HepG2 (cell line): Measurements from ENCODE around the gene CACNA1F. TPM values are rescaled to one million over a fixed set of nuclear protein-coding genes. Genes with fewer than 3 reads are reported as not detected.

Experiments
- ATAC-seq: fragments of 200-7000 bp; cut with Tn5 transposase; 3 replicates; pipeline ENCODE4 v1.9.1; 2020; ENCODE audit warnings: mild to moderate bottlenecking, moderate library complexity
- BruUV-seq: library from RNA; stranded (reverse); fragments of 400-500 nt; replicated peaks from 2 replicates; lab custom pipeline; 2021; lab: Mats Ljungman, UMichigan
- CTCF ChIA-PET: fragments of 300-600 bp; formaldehyde crosslinking; extraction: SDS; loops from one replicate; lab custom pipeline; 2021; ENCODE audit warnings: low total read pairs, inconsistent platforms, low intra/inter-chr PET ratio; lab: Yijun Ruan, JAX
- POLR2A ChIA-PET: fragments of 350-600 bp; sonication (Branson Sonifier 250); formaldehyde crosslinking; loops from one replicate; lab custom pipeline; 2020; ENCODE audit warnings: antibody characterized with exemption, inconsistent platforms; lab: Yijun Ruan, JAX
- DNase-seq: peaks from one replicate; pipeline ENCODE4 v3.0.0-alpha.2; 2015; ENCODE audit warnings: low spot score
- FAIRE-seq: peaks from 3 replicates; lab custom pipeline; 2011; peaks lifted over from hg19 to GRCh38; lab: Jason Lieb, UNC
- H2AFZ ChIP-seq: one replicate; pipeline ENCODE4 v1.6.1; 2011; ENCODE audit warnings: low read length, inconsistent platforms
- H3K27ac ChIP-seq: fragments of 300-600 bp; 3 replicates; pipeline ENCODE4 v1.8.0; 2011; ENCODE audit warnings: mixed run types, mild to moderate bottlenecking, mixed read lengths, low read length, inconsistent platforms; ENCODE audit not compliant: insufficient read depth; ENCODE audit errors: extremely low read length
- H3K27me3 ChIP-seq, 2 experiments: fragments of 200-600 bp in 1 of 2; 2 replicates in 1 of 2; 3 replicates in 1 of 2; pipeline versions ENCODE4 v1.6.0 to v1.8.0; 2011; ENCODE audit warnings: low read length in 2 of 2, mild to moderate bottlenecking in 2 of 2, moderate library complexity in 2 of 2, inconsistent platforms in 1 of 2; ENCODE audit not compliant: insufficient read depth in 2 of 2, control insufficient read depth in 1 of 2
- H3K36me3 ChIP-seq, 2 experiments: fragments of 200-600 bp in 1 of 2; replicated peaks in 1 of 2; 2 replicates in 1 of 2; 3 replicates in 1 of 2; pipeline versions ENCODE4 v1.5.1 to v1.8.0; 2011; ENCODE audit warnings: low read length in 2 of 2, inconsistent platforms in 1 of 2; ENCODE audit not compliant: insufficient read depth in 2 of 2, control insufficient read depth in 1 of 2
- H3K4me1 ChIP-seq: 2 replicates; pipeline ENCODE4 v1.5.1; 2012; ENCODE audit warnings: low read length, inconsistent platforms; ENCODE audit not compliant: insufficient read depth
- H3K4me2 ChIP-seq: 2 replicates; pipeline ENCODE4 v1.6.0; 2011; ENCODE audit warnings: low read depth, low read length, inconsistent platforms
- H3K4me3 ChIP-seq, 3 experiments: fragments of 200-600 bp in 1 of 3; sonication (generic), shearing (Covaris generic) in 1 of 3; replicated peaks in 1 of 3; 2 replicates each; pipeline ENCODE4 v1.5.1; 2011 to 2016; ENCODE audit warnings: low read length in 3 of 3, inconsistent platforms in 2 of 3, low read depth in 2 of 3, mild to moderate bottlenecking in 2 of 3, control low read depth in 1 of 3, mixed read lengths in 1 of 3; ENCODE audit not compliant: insufficient read depth in 1 of 3
- H3K79me2 ChIP-seq: one replicate; pipeline ENCODE4 v1.6.1; 2011; ENCODE audit warnings: low read length, inconsistent platforms; ENCODE audit not compliant: insufficient read depth
- H3K9ac ChIP-seq: 2 replicates; pipeline ENCODE4 v1.6.0; 2011; ENCODE audit warnings: mild to moderate bottlenecking, low read depth, low read length, inconsistent platforms; ENCODE audit not compliant: insufficient read depth
- H3K9me3 ChIP-seq: 2 replicates; pipeline ENCODE4 v1.5.1; 2012; ENCODE audit warnings: mild to moderate bottlenecking, low read length
- H4K20me1 ChIP-seq: 2 replicates; pipeline ENCODE4 v1.6.0; 2011; ENCODE audit warnings: inconsistent platforms, mild to moderate bottlenecking, low read length, moderate library complexity; ENCODE audit not compliant: insufficient read depth
- ARID3A ChIP-seq: IDR thresholded peaks from 2 replicates; pipeline ENCODE4 v1.6.1; 2012; ENCODE audit warnings: low read depth, low read length, improper control_type of control experiment
- CREB3 ChIP-seq: sonication (generic); formaldehyde crosslinking; IDR thresholded peaks from 2 replicates; pipeline ENCODE4 v1.5.0; 2020; ENCODE audit warnings: missing genetic modification reagents
- E2F2 ChIP-seq: sonication (generic); formaldehyde crosslinking; IDR thresholded peaks from 2 replicates; pipeline ENCODE4 v1.4.0; 2020; ENCODE audit warnings: missing genetic modification reagents, borderline replicate concordance
- EED ChIP-seq: sonication (generic); formaldehyde crosslinking; IDR thresholded peaks from 2 replicates; pipeline ENCODE4 v1.5.0; 2020; ENCODE audit warnings: mild to moderate bottlenecking, missing genetic modification reagents
- GABPB1 ChIP-seq: IDR thresholded peaks from 2 replicates; pipeline ENCODE4 v1.6.1; 2016; ENCODE audit warnings: mild to moderate bottlenecking, missing genetic modification reagents, moderate library complexity, missing compliant biosample characterization
- MEF2D ChIP-seq: sonication (generic); formaldehyde crosslinking; IDR thresholded peaks from 2 replicates; pipeline ENCODE4 v1.5.1; 2020; ENCODE audit warnings: mild to moderate bottlenecking, missing genetic modification reagents
- NCOR1 ChIP-seq: fragments of 200-600 bp; sonication (generic); IDR thresholded peaks from 2 replicates; pipeline ENCODE4 v1.7.0; 2017; ENCODE audit warnings: antibody characterized with exemption, low read length, borderline replicate concordance
- PCBP1 ChIP-seq: fragments of 200-400 bp; formaldehyde crosslinking; IDR thresholded peaks from 2 replicates; pipeline ENCODE4 v1.6.1; 2017; ENCODE audit warnings: mild to moderate bottlenecking, low read depth, low read length, borderline replicate concordance
- PCBP2 ChIP-seq: fragments of 200-400 bp; formaldehyde crosslinking; optimal IDR thresholded peaks from 2 replicates; pipeline ENCODE3; 2018; ENCODE audit warnings: low read length, low read depth; ENCODE audit not compliant: poor library complexity, severe bottlenecking
- SIX4 ChIP-seq: sonication (generic); formaldehyde crosslinking; IDR thresholded peaks from 2 replicates; pipeline ENCODE4 v1.4.0; 2020; ENCODE audit warnings: missing genetic modification reagents
- SP140L ChIP-seq: sonication (generic); formaldehyde crosslinking; IDR thresholded peaks from 2 replicates; pipeline ENCODE4 v1.4.0; 2020; ENCODE audit warnings: missing genetic modification reagents, borderline replicate concordance
- SSRP1 ChIP-seq: IDR thresholded peaks from 2 replicates; pipeline ENCODE4 v1.6.1; 2016; ENCODE audit warnings: control low read depth
- ZNF335 ChIP-seq: sonication (generic); formaldehyde crosslinking; IDR thresholded peaks from 2 replicates; pipeline ENCODE4 v1.4.0; 2020; ENCODE audit warnings: missing genetic modification reagents
- ZNF496 ChIP-seq: sonication (generic); formaldehyde crosslinking; IDR thresholded peaks from 2 replicates; pipeline ENCODE4 v1.8.1; 2023; ENCODE audit warnings: mild to moderate bottlenecking, moderate library complexity, missing genetic modification reagents; ENCODE audit not compliant: insufficient replicate concordance
- ZNF609 ChIP-seq: sonication (generic); formaldehyde crosslinking; IDR thresholded peaks from 2 replicates; pipeline ENCODE4 v1.4.0; 2020; ENCODE audit warnings: mild to moderate bottlenecking, missing genetic modification reagents, borderline replicate concordance
- ZNF790 ChIP-seq: sonication (generic); formaldehyde crosslinking; IDR thresholded peaks from 2 replicates; pipeline ENCODE4 v1.8.0; 2022; ENCODE audit warnings: missing genetic modification reagents, mild to moderate bottlenecking, borderline replicate concordance
- WGBS: methylation state at CpG from one replicate; pipeline ENCODE4 v1.1.6; 2017; ENCODE audit warnings: low lambda C conversion rate; 5-methylcytosine and 5-hydroxymethylcytosine counted together
- in situ Hi-C: cut with HindIII; loops from 2 replicates; pipeline ENCODE4 v1.10.0; 2017; ENCODE audit warnings: low pct_unique_long_range_greater_than_20kb; ENCODE audit not compliant: extremely low pct_ligation_motif_present
- intact Hi-C: fragments of 100-400 bp; cut with micrococcal nuclease; formaldehyde crosslinking; loops from one replicate; pipeline ENCODE4 v1.10.0; 2022; ENCODE audit not compliant: unreplicated experiment
- polyA plus RNA-seq, 8 experiments: library from polyadenylated mRNA; depleted of rRNA in 3 of 8; stranded (reverse) in 7 of 8; unstranded in 1 of 8; fragments of >200 nt; fragmentation: Illumina TruSeq in 4 of 8; extraction: Trizol in 4 of 8; gene quantifications; 2 replicates each; pipeline versions ENCODE4 v1.2.1 to v1.2.3, GENCODE V29; 2011 to 2016; ENCODE audit warnings: low read depth in 4 of 8, missing spikeins in 1 of 8, mixed read lengths in 1 of 8; ENCODE audit not compliant: insufficient read depth in 1 of 8
- total RNA-seq, 5 experiments: library from RNA; depleted of rRNA; stranded (reverse); fragments of >200 nt; fragmentation: Illumina TruSeq; extraction: Trizol; gene quantifications; 2 replicates each; pipeline ENCODE4 v1.2.3, GENCODE V29; 2016; ENCODE audit warnings: low read depth in 1 of 5

Gene CACNA1F
- total and polyA plus RNA-seq, 2 of the 13 experiments (the other 11 are each of a cell fraction or from before 2014, with no cell fraction given), result 0.03 TPM; not detected in 1

GRCh38 chrX:49187028-49187394, 46.1 kb downstream of the CACNA1F start:
- Histone ChIP-seq H3K79me2 (no peaks in the 10 kb centered on the region), H3K36me3 (no peaks in the 10 kb centered on the region; a peak in 1 of 5 replicates), H3K4me2 (no peak overlapping the region), H3K27ac (no peak overlapping the region), H4K20me1 (no peaks in the 10 kb centered on the region), H3K4me1 (peaks cover 33% of the 10 kb centered on the region), H3K4me3 (no peak overlapping the region), H3K9ac (no peak overlapping the region), H3K9me3 (no peaks in the 10 kb centered on the region)
- WGBS, result 81% methylated on average over 13 of the region's 15 CpGs
- in situ Hi-C loops, result loop anchor here (5.0 kb wide), 1 partner anchor 65 kb away; the partner anchor contains the start of gene GPKOW
- ChIA-PET POLR2A (interaction anchor here (0.6 kb wide), 1 partner anchor 19 kb away, joined by 3 read pairs; no protein-coding TSS in a partner anchor), CTCF (no interaction called here)
- no peak for ATAC-seq
- DNase-seq, result no peak
- no peak for FAIRE-seq
- no peak for TF ChIP-seq ARID3A
- TF ChIP-seq SSRP1, result no peak
- TF ChIP-seq ZNF609 (CRISPR knock-in tag), result no peak
- TF ChIP-seq SP140L, result no peak
- TF ChIP-seq SIX4 (CRISPR knock-in tag), result no peak
- TF ChIP-seq PCBP1, result no peak
- no peak for TF ChIP-seq NCOR1
- no peak for TF ChIP-seq EED (CRISPR knock-in tag)
- TF ChIP-seq ZNF496 (CRISPR knock-in tag), result no peak
- no peak for TF ChIP-seq CREB3 (CRISPR knock-in tag)
- TF ChIP-seq E2F2, result no peak
- TF ChIP-seq GABPB1, result no peak
- no peak for TF ChIP-seq ZNF790 (CRISPR knock-in tag)
- no peak for TF ChIP-seq MEF2D (CRISPR knock-in tag)
- no peak for TF ChIP-seq ZNF335 (CRISPR knock-in tag)
- TF ChIP-seq PCBP2, result no peak
- TF ChIP-seq, all 625 proteins: peak for 0
- no TSS peak for BruUV-seq
- Histone ChIP-seq H2AFZ (no peak overlapping the region), H3K27me3 (no peaks in the 10 kb centered on the region)
- intact Hi-C loops, result loop anchor here (5.0 kb wide), 1 partner anchor 450 kb away; no protein-coding TSS in a partner anchor
